NCI-H2107 (cell line): Measurements from ENCODE around the gene RSAD2.
"Not testable (repeated sequence)": the region's sequence is repeated elsewhere in the genome, so short reads cannot be mapped to it uniquely, and the experiment has no call there.

Experiments
- DNase-seq: peaks from one replicate; lab custom pipeline; 2025; lab: John Stamatoyannopoulos, UW

RSAD2 gene

DNA sequence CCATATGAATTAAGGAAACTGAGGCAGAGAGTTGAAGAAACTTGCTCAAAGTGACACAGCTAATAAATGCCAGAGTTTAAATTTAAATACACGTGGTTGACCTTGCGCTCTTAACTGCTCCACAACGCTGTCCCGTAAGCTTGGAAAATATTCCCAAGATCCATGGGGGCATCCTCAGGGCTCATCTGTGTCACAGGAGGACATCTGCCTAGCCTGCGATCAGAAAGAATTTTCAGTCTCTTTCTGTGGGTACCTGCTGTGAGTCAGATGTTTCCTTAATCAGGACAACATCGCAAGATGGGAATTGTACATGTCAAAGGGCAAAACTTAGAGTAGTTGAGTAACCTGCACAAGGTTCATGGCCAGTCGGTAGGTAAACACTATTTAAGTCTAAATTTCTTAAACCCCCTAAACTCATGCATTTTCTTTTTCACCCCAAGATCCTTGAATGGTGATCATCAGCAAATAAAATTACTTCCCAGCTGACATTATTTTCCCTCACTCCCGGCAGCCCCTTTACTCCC is 13.3 kb upstream of the RSAD2 start:
- no peak for DNase-seq

DNA sequence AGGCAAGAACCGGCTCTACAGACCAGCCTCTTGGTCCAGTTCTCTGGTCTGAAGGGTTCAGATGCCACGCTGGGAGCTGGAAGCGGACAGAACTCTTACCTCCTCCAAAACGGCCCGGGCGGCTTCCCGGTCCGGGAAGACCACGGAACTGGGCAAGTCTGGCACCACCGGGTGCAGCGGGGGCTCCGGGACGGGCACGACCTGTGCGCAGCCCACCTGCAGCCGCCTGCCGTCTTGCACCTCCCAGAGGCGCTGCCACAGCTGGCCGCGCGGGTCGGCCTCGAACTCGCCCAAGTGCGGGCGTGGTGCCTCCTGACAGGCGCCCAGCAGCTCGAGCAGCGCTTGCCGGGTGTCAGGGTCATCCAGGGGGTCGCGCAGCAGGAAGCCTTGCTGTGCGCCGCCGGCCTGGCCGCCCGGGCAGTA is 12.6 kb upstream of the RSAD2 start:
- no peak for DNase-seq

DNA sequence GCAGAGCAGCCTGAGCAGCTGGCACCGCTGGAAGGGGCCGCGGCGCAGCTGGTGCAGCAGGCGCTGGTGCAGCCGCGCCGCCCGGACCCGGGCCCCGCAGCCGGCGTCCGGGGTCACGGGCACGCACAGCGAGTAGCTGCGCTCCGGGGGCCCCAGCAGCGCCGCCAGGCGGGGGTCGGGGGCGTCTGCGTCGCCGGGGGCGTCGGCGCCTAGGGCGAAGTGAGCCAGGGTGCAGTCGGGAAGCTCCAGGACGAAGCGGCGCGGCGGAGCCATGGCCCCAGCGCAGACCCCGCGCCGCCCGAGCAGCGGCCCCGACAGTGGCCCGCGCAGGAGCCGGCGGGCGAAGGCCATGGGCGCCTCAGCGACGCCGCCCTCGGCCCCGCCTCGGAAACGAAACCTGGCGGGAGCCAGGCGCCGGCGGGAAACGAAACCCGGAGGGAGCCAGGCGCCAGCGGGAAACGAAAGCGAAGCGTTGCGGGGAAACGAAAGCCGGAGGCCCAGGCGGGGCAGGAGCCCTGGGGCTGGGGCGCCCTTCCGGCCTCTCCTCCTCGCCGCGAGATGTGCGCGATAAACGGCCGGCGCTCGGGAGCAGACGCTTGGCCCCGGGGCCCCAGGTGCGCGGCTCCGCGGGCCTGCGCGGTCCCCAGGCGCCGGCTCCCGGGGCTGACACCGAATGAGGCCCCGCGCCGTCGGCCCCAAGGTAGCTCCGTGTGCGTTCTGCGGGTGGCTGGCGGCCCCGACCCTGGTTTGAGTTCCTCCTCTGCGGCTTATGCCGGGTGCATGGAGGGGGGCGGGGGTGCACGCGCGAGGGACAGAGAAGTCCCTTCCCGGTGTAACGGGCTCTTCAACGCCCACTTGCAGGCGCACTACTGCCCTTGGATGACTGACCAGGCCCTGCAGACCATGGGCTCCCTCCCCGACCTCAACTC is 12.0 kb upstream of the RSAD2 start, which contains the start of gene CMPK2:
Gene CMPK2 (minus strand): TSS at position 562 of the 929 bp plus-strand sequence. CDS start 211 bp downstream, at position 351.
- DNase-seq: peak; percentile 22

DNA sequence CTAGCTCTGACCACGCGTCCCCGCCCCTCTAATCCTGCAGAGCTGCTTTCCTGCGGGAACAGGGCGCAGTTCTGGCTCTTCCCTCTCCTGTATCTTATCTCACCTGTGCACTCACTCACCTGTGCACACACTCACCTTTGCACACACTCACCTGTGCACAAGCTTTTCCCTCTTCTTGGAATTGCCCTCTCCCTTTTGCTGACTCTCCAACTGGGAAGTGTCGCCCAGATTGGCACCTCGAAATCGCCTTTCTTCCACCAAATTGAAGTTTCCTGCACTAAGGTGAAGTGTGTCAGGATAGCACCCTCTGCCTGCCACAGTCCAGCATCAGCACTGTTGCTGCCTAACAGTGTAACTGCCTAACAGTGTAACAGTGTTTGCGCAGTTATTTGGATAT is 11.3 kb upstream of the RSAD2 start:
- DNase-seq: no peak

DNA sequence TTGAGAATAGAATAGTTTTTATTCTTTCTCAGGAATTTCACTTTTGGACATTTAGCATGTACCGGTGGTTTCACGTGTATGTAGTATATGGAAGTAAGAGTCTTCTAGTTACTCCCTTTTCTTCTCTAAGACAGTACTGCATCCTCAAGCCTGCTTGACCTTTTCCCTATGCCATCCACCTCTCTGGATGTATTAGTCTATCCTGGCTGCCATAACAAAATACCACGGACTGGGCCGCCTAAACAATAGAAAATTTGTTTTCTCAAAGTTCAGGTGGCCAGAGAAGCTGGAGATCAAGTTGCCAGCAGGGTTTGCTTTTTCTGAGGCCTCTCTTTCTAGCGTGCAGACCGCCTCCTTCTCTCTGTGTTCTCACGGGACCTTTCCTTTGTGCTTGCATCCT is 10.6 kb upstream of the RSAD2 start:
- no peak for DNase-seq

DNA sequence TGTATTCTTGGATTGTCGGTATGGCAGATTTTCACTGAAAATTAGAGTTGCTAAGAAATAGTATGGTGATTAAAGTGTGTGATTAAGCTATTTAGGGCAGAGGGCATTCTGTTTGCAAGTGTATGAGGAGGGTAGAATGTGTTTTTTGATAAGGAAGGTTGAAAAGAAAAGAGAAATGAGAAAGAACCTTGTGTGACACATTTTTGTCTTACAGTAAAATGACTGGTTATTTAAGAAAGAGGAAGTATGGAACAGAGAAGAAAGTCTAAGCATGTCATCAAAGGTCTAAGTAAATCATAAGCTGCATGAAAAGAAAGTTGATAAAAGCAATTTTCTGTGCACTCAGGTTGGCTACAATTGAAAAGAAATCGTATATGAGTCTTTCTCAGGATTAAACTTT is 5.2 kb upstream of the RSAD2 start:
- DNase-seq: no peak

DNA sequence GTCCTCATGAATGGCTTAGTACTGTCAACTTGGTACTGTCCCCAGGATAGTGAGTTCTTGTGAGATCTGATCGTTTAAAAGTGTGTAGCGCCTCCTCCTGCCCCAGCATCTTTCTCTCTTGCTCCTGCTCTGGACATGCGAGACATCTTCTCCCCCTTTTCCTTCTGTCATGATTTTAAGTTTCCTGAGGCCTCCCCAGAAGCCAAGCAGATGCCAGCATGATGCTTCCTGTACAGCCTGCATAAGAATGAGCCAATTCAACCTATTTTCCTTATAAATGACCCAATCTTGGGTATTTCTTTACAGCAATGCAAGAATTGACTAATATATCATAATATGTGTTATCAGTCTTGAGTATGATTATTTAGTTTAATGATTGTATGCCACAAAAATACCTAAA is 3.5 kb upstream of the RSAD2 start:
- no peak for DNase-seq

DNA sequence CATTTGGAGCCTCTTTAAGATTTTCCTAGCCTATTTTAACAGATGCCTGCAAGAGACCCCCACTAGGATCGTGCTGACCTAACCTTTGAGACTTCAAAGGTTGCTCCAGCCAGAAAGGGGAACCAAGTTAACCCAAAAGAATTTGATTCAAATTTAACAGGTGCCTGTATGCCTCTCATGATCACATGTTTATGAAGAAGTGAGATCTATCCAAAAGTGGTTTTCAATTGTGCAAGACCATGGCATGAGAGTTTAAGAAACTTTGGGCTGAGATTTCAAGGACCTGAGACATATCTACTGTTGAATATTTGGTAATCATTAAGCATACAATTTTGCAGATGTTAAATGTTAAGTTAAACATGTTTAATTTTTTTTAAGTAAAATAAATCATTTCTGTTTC is 1.3 kb upstream of the RSAD2 start:
- no peak for DNase-seq

DNA sequence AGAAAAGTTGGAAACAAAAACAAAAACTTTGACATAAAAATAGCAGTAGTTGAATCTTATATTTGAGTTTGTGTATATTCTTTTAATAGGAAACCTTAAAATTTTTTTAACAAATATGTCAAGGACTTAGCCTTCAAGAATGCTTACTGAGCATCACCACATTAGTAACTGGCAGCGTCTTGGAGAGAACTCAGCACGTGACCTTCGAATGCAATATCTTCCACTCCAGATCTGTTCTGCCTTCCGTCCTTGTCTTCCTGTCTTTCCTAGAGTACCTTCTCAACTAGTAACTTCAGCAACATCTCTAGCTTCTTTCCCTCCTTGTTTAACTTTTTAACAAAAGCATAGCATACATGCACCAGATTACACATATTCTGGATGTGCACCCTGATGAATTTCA is 972 bp downstream of the RSAD2 start:
- no peak for DNase-seq

DNA sequence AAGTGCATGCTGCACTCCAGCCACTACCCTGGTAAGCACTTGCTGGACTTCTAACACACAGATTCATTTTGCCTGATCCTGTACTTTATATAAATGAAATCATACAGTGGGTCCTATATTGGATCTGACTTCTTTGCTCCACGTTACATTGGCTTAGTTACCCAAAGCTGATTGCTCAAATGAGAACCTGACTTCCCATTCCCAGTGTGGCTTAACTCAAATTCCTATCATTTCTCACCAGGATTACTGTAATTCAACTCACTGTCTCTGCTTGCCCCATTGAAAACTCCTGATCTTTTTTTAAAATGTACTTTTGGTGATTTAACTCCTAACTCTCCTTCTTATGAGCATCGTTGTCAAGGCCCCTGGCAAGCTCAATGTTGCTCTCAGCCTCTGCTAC is 1.4 kb downstream of the RSAD2 start:
- no peak for DNase-seq

DNA sequence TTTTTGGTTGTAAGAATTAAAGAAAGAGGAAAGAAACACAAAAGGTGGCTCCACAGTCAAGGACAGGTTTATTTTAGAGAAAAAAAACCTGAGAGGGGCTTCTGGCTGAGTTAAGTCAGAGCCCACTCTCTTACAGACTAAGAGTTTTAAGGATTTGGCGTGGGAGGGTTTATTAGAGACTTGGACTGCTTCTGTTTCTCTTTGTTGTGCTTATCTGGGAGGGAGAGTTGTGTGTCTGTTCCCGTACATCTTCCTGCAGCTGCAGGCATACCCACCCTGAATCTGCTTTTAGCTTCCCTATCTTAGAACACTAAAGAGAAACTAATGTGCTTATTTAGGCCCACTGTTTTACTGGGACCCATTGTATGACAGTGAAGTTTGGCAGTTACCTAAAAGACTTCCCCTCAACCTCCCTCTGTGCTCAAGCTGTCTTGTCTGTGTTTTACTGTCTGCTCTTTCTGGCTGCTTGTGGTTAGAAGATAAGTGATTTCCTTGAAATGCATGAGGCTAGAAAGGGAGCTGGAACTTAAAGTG is 2.7 kb downstream of the RSAD2 start:
- DNase-seq: no peak

DNA sequence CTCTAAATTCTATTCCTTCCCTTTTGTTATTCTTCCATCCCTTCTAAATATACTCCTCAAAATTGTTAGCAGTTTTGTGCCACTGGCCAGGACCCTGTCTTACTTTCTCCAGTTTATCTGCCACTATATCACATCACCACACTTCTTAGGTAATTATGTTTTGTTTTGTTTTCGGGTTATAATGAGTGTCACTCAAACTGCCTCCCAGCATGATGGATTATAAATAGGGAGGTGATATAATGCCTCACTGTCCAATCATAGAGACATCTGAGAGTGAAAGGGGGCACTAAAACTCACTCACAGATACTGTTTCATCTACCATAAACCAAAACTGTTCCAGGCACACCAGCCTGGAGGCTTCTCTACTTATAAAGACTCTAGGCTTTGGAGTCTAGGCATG is 3.5 kb downstream of the RSAD2 start:
- no peak for DNase-seq

DNA sequence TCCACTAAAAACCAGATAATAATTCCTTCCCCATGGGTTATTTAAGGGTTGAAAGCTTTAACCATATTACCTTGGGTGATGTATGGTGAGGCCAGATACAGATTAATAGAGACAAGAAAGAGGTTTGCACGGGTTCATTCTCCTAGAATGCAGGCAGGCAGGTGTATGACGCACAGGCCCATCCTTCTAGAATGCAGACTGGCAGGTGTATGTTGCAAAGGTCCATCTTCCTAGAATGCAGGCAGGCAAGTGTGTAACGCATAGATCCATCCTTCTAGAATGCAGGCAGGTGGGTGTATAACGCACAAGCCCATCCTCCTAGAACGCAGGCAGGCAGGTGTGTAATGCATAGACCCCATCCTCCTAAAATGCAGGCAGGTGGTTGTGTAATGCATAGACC is 3.9 kb downstream of the RSAD2 start:
- DNase-seq: no peak

DNA sequence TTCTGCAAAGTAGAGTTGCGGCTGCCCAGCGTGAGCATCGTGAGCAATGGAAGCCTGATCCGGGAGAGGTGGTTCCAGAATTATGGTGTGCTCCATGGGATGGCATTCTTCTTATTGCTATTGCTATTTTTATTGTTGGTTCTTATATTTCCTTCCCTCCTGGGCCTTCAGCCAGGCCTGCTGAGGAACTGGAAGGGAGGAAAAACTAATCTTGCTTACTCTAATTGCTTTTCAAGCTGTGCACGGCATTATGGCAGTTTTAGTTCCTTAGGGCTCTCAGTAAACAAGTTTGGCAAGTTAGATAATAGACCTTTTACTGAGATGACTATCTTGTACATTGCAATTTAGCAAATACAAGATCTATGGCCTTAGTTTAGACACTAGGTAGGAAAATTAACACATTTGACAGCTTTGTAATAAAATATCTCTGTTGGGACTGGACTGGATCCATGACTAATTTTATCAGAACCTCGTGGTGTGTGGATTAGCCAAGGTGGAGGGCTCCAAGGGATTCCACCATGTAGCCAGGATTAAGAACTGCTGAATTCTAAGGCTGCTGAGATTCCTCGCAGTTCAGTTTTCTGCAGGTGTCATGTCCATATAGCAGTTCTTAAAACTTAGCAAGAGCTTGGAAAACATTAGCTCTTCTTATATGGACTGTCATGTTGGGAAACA is 6.0 kb downstream of the RSAD2 start:
- DNase-seq: no peak

DNA sequence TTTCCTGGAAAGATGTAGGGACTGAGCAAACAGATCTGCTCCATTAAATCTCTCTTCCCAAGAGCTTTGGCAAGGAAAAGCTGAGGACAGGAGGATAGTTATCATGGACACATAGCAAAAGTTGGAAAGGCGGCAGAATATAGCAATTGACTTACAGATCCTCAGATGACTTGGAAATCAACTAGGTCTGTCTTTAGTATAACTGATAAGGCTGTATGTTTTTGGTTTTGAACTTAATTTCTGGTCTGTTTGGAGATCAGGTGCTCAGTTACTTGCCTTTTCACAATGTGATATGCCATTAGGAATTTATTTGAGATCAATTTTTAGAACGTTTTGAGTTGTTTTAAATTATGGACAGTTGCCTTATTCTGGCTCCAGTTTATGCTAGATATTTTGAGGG is 8.0 kb downstream of the RSAD2 start:
- DNase-seq: no peak

DNA sequence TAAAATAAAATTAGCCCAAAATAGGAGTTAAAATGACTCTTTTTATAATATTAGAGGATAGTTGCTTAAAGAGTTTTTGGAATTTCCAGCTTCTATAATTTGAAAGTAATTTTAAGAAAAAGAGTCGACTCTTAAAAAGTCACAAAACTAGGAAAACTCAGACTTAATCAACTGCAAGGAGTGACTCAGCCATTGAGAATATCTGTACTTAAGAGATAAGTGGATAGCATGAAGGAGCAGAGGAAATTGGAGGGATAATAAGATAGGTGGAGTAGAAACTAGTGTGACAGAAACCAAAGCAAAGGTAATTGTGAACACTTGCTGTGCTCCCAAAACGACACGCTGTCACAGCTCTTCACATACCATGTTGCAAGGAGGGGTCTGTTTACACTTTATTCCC is 8.4 kb downstream of the RSAD2 start:
- DNase-seq: no peak

DNA sequence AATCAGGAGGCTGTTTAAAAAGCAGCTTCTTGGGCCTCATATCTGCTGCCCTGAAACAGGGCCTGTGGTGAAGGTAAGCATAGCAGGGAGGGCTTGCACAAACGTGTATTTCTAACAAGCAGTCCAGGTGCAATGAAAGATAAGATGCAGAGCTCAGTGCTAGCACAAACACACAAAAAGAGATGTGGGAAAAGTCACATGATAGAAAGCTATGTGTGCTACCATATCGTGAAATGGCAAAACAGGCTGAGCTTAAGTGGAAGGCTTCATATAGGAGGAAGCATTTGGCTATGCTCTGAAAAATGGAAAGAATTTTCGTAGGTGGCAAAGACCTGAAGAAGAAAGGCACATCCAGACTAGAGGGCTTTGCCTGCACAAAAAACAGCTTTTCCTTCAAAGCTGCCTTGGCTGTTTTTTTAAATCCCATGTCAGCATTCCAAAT is 10.2 kb downstream of the RSAD2 start:
- DNase-seq: no peak

DNA sequence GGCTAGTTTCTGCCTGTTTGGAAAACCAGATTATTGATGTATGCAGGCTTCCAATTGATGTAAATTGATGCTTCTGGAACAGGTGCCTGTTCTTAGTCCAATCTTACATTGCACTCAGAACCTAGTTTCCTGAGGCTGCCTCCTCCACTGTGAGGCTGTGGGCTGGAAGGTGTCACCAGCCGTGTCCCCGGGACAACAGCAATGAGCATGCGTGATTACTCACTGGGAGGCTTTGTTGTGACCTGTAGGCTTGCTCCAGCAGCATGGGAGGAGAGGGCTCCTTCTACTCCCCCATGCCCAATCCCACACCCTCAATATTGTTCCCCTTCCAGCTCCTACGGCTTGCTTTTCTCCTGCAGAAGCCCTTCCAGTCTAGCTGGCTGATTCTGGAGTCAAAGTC is 11.1 kb downstream of the RSAD2 start:
- no peak for DNase-seq

DNA sequence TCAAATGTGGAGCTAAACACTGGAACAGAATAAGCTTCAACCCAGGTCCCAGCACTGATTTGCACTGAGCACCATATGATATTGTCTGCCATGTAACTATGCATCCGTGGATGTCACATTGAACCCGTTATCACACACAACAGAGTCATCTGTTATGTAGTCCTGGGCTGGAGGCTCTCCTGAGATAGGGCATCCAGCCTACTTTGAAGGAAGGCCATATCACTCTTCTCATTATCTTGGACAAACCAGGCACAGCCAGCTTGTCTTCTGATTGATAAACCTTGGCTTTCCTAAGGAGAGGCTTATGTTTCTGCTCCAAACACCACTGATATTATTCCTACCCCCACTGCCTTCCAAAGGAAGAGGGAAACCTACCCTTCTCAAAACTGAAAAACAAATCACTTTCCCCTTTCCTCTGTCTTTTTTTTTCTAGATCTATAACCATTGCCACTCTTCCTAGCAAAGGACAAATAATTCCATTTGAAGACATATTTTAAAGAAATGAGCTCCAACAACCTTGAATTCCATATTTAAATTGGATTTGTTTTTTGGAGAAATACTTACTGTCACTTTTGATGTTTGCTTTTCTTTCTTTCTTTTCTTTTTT is 16.4 kb downstream of the RSAD2 start:
- DNase-seq: no peak

DNA sequence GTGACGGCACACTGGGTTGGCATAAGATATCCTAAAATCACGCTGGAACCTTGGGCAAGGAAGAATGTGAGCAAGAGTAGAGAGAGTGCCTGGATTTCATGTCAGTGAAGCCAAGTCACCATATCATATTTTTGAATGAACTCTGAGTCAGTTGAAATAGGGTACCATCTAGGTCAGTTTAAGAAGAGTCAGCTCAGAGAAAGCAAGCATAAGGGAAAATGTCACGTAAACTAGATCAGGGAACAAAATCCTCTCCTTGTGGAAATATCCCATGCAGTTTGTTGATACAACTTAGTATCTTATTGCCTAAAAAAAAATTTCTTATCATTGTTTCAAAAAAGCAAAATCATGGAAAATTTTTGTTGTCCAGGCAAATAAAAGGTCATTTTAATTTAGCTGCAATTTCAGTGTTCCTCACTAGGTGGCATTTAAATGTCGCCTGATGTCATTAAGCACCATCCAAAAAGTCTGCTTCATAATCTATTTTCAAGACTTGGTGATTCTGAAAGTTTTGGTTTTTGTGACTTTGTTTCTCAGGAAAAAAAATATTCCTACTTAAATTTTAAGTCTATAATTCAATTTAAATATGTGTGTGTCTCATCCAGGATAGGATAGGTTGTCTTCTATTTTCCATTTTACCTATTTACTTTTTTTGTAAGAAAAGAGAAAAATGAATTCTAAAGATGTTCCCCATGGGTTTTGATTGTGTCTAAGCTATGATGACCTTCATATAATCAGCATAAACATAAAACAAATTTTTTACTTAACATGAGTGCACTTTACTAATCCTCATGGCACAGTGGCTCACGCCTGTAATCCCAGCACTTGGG is 19.6 kb downstream of the RSAD2 start:
- no peak for DNase-seq

DNA sequence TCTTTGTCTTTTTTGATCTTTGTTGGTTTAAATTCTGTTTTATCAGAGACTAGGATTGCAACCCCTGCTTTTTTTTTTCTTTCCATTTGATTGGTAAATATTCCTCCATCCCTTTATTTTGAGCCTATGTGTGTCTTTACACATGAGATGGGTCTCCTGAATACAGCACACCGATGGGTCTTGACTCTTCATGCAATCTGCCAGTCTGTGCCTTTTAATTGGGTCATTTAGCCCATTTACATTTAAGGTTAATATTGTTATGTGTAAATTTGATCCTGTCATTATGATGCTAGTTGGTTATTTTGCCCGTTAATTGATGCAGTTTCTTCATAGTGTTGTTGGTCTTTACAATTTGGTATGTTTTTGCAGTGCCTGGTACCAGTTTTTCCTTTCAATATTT is 25.0 kb downstream of the RSAD2 start:
- DNase-seq: not testable (repeated sequence)

DNA sequence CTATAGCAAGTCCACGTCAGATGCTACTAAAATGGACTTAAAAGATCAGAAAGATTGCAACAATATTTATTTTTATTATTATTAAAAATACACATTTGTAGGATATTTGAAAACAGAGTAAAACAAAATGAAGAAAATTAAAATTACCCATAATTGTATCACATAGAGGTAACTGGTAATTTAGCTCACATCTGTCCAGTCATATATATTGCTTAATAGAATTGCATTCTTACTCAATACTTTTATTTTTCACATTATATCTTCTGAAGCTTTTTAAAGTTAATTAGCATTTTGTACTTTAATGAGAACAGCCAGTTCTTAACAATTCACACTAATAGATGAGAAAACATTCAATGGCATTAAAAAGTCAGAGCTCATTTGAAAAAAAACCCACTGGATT is 28.1 kb downstream of the RSAD2 start:
- DNase-seq: no peak
